SK-N-SH (cell line): ENCODE results near the gene KCNJ9. TPM values are rescaled to one million over a fixed set of nuclear protein-coding genes. Genes with fewer than 3 reads are reported as not detected.

Experiments
- CTCF ChIA-PET: fragments of 300-600, 350-600 bp; formaldehyde crosslinking; extraction: SDS; loops from one replicate; lab custom pipeline; 2021; lab: Yijun Ruan, JAX
- POLR2A ChIA-PET: fragments of 350-600 bp; sonication (Branson Sonifier 250); formaldehyde crosslinking; extraction: SDS; loops from one replicate; lab custom pipeline; 2020; ENCODE audit warnings: antibody characterized with exemption, inconsistent platforms; lab: Yijun Ruan, JAX
- DNase-seq: peaks from one replicate; pipeline ENCODE4 v3.0.0; 2012
- H2AFZ ChIP-seq: fragments of 200-600 bp; sonication (generic); 2 replicates; pipeline ENCODE4 v1.8.1; 2016; ENCODE audit warnings: antibody characterized with exemption, mild to moderate bottlenecking, low read depth
- H3F3A ChIP-seq: fragments of 200-600 bp; sonication (generic); replicated peaks from 2 replicates; pipeline ENCODE3; 2016; ENCODE audit warnings: antibody characterized with exemption, mild to moderate bottlenecking; ENCODE audit not compliant: insufficient read depth
- H3K27ac ChIP-seq, 2 experiments: fragments of 200-500 bp in 1 of 2; fragments of 200-600 bp in 1 of 2; sonication (Bioruptor generic) in 1 of 2; sonication (generic), shearing (Covaris generic) in 1 of 2; 2 replicates each; pipeline versions ENCODE4 v1.5.1 to v1.6.1; 2014 to 2016; ENCODE audit warnings: low read depth in 2 of 2, inconsistent platforms in 1 of 2, low read length in 1 of 2, mild to moderate bottlenecking in 1 of 2, mixed read lengths in 1 of 2
- H3K27me3 ChIP-seq: fragments of 200-600 bp; sonication (generic), shearing (Covaris generic); 2 replicates; pipeline ENCODE4 v1.6.1; 2016; ENCODE audit warnings: mixed run types; ENCODE audit not compliant: insufficient read depth
- H3K36me3 ChIP-seq, 2 experiments: fragments of 200-500 bp in 1 of 2; fragments of 200-600 bp in 1 of 2; sonication (Bioruptor generic) in 1 of 2; sonication (generic) in 1 of 2; replicated peaks in 1 of 2; 2 replicates each; pipeline versions ENCODE3 to v1.5.1; 2014 to 2016; ENCODE audit warnings: low read length in 1 of 2, mild to moderate bottlenecking in 1 of 2; ENCODE audit not compliant: insufficient read depth in 2 of 2, control insufficient read depth in 1 of 2
- H3K4me1 ChIP-seq, 2 experiments: fragments of 200-500 bp in 1 of 2; fragments of 200-600 bp in 1 of 2; sonication (Bioruptor generic) in 1 of 2; sonication (generic), shearing (Covaris generic) in 1 of 2; 2 replicates each; pipeline versions ENCODE4 v1.5.1 to v1.6.1; 2014 to 2016; ENCODE audit warnings: low read depth in 1 of 2, low read length in 1 of 2, mixed run types in 1 of 2; ENCODE audit not compliant: insufficient read depth in 2 of 2, control insufficient read depth in 1 of 2
- H3K4me2 ChIP-seq: fragments of 200-600 bp; sonication (generic), shearing (Covaris generic); 2 replicates; pipeline ENCODE4 v1.6.1; 2017; ENCODE audit warnings: mixed run types
- H3K4me3 ChIP-seq, 2 experiments: fragments of 200-500 bp in 1 of 2; fragments of 200-600 bp in 1 of 2; sonication (Bioruptor generic) in 1 of 2; sonication (generic), shearing (Covaris generic) in 1 of 2; 2 replicates each; pipeline versions ENCODE4 v1.5.1 to v1.8.1; 2014 to 2016; ENCODE audit warnings: low read depth in 2 of 2, inconsistent platforms in 1 of 2, low read length in 1 of 2, mild to moderate bottlenecking in 1 of 2, mixed read lengths in 1 of 2, moderate library complexity in 1 of 2
- H3K79me2 ChIP-seq: fragments of 200-600 bp; sonication (generic); 2 replicates; pipeline ENCODE4 v1.8.1; 2017; ENCODE audit warnings: mild to moderate bottlenecking; ENCODE audit not compliant: insufficient read depth
- H3K9ac ChIP-seq: fragments of 200-600 bp; sonication (generic); 2 replicates; pipeline ENCODE4 v1.6.1; 2017; ENCODE audit warnings: mixed run types
- H3K9me2 ChIP-seq: fragments of 200-600 bp; sonication (generic); 2 replicates; pipeline ENCODE4 v1.6.1; 2017; ENCODE audit warnings: mixed run types
- H3K9me3 ChIP-seq: fragments of 200-600 bp; sonication (generic); 2 replicates; pipeline ENCODE4 v1.6.1; 2017; ENCODE audit warnings: mixed run types, mild to moderate bottlenecking, moderate library complexity
- H4K20me1 ChIP-seq: fragments of 200-600 bp; sonication (generic); 2 replicates; pipeline ENCODE4 v1.6.1; 2017; ENCODE audit warnings: mild to moderate bottlenecking, mixed run types; ENCODE audit not compliant: insufficient read depth
- EP300 ChIP-seq, 2 experiments: IDR thresholded peaks; 2 replicates each; pipeline versions ENCODE4 v1.4.0 to v1.6.1; 2012; ENCODE audit warnings: borderline replicate concordance in 1 of 2, low read depth in 1 of 2, low read length in 1 of 2
- FOXJ3 ChIP-seq: sonication (generic); formaldehyde crosslinking; IDR thresholded peaks from 2 replicates; pipeline ENCODE4 v1.5.1; 2020; ENCODE audit warnings: mild to moderate bottlenecking, missing genetic modification reagents
- FOXM1 ChIP-seq: IDR thresholded peaks from 2 replicates; pipeline ENCODE4 v1.4.0; 2012; ENCODE audit warnings: low read depth, mild to moderate bottlenecking
- GATA2 ChIP-seq: sonication (generic); formaldehyde crosslinking; IDR thresholded peaks from 2 replicates; pipeline ENCODE4 v1.5.0; 2020; ENCODE audit warnings: mild to moderate bottlenecking, missing genetic modification reagents
- MEF2A ChIP-seq: IDR thresholded peaks from 2 replicates; pipeline ENCODE4 v1.4.0; 2012; ENCODE audit warnings: low read depth, borderline replicate concordance
- NFIC ChIP-seq: IDR thresholded peaks from 2 replicates; pipeline ENCODE4 v1.4.0; 2012; ENCODE audit warnings: borderline replicate concordance
- RFX5 ChIP-seq: IDR thresholded peaks from 2 replicates; pipeline ENCODE4 v1.6.1; 2012; ENCODE audit warnings: mild to moderate bottlenecking, improper control_type of control experiment, low read length
- SMC3 ChIP-seq: IDR thresholded peaks from 2 replicates; pipeline ENCODE4 v1.6.1; 2012; ENCODE audit warnings: low read depth, low read length, improper control_type of control experiment
- YY1 ChIP-seq: IDR thresholded peaks from 2 replicates; pipeline ENCODE4 v1.4.0; 2012; ENCODE audit warnings: low read depth, mild to moderate bottlenecking
- WGBS: methylation state at CpG from one replicate; pipeline ENCODE4 v1.1.6; 2017; ENCODE audit warnings: low lambda C conversion rate; 5-methylcytosine and 5-hydroxymethylcytosine counted together
- polyA plus RNA-seq, 3 experiments: library from polyadenylated mRNA; depleted of rRNA; stranded (reverse); fragments of >200 nt; gene quantifications; 2 replicates each; pipeline ENCODE4 v1.2.3, GENCODE V29; 2012
- TF ChIP-seq, protein P1 (sequence below): IDR thresholded peaks from 2 replicates; pipeline ENCODE4 v1.4.0; 2012; ENCODE audit warnings: low read depth, borderline replicate concordance

Gene KCNJ9
- polyA plus RNA-seq, 1 of the 3 experiments (the other 2 are of a cell fraction) = 0.02 TPM

DNA sequence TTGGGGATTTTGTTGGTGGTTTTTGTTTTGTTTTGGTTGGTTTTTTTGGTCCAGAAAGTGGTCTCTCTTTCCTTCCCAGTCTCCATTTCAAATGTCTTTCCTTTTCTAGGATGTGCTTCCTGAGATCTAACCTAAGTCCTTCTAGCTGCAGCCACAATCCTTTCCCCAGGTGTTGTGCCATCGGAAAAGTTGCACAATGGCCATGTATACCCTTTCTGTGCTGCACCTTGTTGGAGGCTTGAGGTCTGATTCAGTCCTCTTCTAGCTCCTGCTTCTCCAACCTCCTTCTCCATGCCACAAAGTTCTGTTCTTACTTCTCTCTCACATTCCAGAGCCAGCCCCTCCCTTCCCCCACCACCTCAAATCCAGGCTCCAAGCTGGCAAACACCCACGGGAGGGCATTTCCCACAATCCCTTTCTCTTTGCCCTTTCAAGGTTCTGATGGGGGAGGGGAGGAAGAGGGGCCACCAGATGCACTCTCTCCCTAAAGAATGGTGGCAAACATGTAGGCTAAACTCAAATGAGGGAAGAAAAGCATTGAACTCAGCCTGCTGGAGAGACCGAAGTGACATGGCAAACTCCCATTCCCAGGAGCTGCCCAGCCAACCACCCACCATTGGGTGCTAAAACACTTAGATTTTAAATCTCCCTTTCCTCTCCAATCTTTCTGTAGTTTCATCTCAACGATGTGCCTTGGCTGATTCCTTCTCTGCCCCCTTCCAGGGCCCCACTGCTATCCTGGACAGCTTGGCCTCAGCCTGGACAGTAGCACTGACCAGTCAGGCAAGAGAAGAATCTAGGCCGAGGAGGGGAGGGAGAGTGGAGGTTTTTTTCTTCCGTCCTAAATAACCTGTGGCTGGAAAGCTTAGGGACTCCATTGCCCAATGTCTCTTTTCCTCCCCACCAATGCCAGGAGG is 14.3 kb upstream of the KCNJ9 start:
- Histone ChIP-seq H3F3A (no peaks in the 10 kb centered on the region), H3K4me1 (peaks cover 0 to 9% of the 10 kb centered on the region in 2 experiments; a peak in 1 of 4 replicates), H3K27me3 (peaks cover 59% of the 10 kb centered on the region), H3K79me2 (no peaks in the 10 kb centered on the region), H2AFZ (no peak overlapping the region), H3K9me3 (no peaks in the 10 kb centered on the region), H3K36me3 (no peaks in the 10 kb centered on the region), H3K4me2 (no peak overlapping the region), H3K9me2 (no peaks in the 10 kb centered on the region), H3K27ac (no peak overlapping the region), H3K9ac (no peak overlapping the region), H4K20me1 (no peaks in the 10 kb centered on the region), H3K4me3 (no peak overlapping the region)
- 48% methylated on average over 6 of the region's 6 CpGs for WGBS
- POLR2A ChIA-PET = no interaction called here
- DNase-seq = no peak
- CTCF ChIA-PET = interaction anchor here (1.0 to 10.7 kb wide), 11 partner anchors 10 to 185 kb away, joined by 3 to 74 read pairs (median 6); partner anchors contain the start of gene KCNJ9
- no peak for TF ChIP-seq RFX5

DNA sequence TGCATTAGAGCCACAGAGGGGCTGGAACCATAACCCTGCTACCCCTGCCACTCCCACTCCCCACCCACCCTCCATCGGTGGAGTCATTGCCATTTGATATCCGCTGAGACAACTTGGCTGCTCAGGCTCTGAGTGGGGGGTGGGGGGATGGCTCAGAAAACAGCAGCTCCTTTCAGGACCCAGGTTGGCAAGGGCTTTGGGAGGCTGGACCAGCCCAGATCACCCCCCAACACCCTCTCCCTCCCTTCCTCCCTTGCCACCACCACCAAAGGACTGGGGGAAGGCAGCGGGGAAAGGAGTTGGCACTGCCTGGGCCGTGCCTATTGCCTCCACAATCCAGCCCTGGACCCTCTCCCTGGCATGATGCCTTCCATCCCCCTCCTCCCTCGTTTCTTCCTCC is 13.1 kb upstream of the KCNJ9 start:
- DNase-seq = no peak
- Histone ChIP-seq H3K9me3 (no peaks in the 10 kb centered on the region), H4K20me1 (no peaks in the 10 kb centered on the region), H3K4me1 (peaks cover 0 to 9% of the 10 kb centered on the region in 2 experiments; a peak in 1 of 4 replicates), H3K4me2 (no peak overlapping the region), H3K9me2 (no peaks in the 10 kb centered on the region), H3K79me2 (no peaks in the 10 kb centered on the region), H3F3A (no peaks in the 10 kb centered on the region), H2AFZ (no peak overlapping the region), H3K4me3 (no peak overlapping the region), H3K27me3 (peaks cover 48% of the 10 kb centered on the region), H3K27ac (no peak overlapping the region), H3K9ac (no peak overlapping the region), H3K36me3 (no peaks in the 10 kb centered on the region)
- WGBS = 54% methylated on average over 5 of the region's 5 CpGs
- CTCF ChIA-PET = interaction anchor here (0.8 to 10.7 kb wide), 6 partner anchors 11 to 184 kb away, joined by 3 to 74 read pairs (median 5); partner anchors contain the start of gene KCNJ9
- TF ChIP-seq FOXM1 (no peak), EP300 (IDR thresholded peaks at IDR 0.05; ENCODE audit: borderline replicate concordance in 1 of 2, low read depth in 1 of 2, low read length in 1 of 2) (no peak), SMC3 (no peak), FOXJ3 (CRISPR knock-in tag) (no peak)
- POLR2A ChIA-PET = no interaction called here

DNA sequence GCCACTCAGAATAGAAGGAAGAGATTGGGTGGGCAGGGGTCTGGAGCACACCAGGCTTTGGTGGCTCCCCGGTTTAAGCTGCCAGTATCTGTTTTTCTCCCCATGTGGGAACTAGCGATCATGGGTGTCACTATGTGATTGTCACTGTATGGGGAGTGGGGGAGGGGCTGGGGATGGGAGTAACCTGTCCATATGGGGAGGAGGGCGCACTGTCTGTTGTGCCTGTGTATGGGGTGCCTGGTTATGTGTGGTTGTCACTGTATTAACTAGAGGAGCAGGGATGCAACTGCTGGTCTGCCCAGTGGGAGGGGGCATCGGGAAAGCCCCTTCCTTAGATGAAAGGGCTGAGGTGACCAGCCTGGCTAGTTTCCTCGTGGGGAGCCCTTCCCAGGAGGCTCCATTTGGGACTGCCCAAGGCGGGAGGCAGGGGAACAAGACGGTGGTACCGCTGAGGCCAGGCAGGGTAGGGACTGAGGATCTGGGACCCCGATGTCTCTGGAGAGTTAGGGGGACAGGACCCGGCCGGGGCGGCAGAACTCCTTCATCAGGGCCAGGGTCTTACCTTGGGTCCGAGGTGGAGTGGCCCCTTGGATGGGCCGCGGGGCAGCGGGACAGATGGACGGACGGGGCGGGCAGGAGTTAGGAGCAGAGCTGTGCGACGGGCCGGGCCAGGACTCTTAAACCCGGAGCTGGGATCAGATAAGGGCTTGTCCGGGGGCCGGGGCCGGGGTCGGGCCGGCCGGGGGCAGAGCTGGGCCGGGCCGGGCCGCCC is 11.7 kb upstream of the KCNJ9 start, which contains the start of gene KCNJ10:
Gene KCNJ10, minus strand, starts transcription at position 701 of the 772 bp plus-strand sequence. CDS start 27,628 bp downstream, outside the sequence.
- H3K9ac ChIP-seq = no peak within 1 kb of the TSS
- no peak within 1 kb of the TSS for H3K27ac ChIP-seq
- no peaks in the 10 kb centered on the region for H3K9me2 ChIP-seq
- H3K79me2 ChIP-seq = no peaks in the 10 kb centered on the region
- H3K9me3 ChIP-seq = no peaks in the 10 kb centered on the region
- no peaks in the 10 kb centered on the region for H3F3A ChIP-seq
- H3K36me3 ChIP-seq = no peaks in the 10 kb centered on the region
- DNase-seq = no peak
- 11% methylated on average over 25 of the region's 32 CpGs for WGBS
- TF ChIP-seq, protein P1, sequence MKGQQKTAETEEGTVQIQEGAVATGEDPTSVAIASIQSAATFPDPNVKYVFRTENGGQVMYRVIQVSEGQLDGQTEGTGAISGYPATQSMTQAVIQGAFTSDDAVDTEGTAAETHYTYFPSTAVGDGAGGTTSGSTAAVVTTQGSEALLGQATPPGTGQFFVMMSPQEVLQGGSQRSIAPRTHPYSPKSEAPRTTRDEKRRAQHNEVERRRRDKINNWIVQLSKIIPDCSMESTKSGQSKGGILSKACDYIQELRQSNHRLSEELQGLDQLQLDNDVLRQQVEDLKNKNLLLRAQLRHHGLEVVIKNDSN = no peak
- TF ChIP-seq GATA2 (CRISPR knock-in tag) (no peak), MEF2A (no peak), YY1 (no peak), NFIC (no peak)
- H3K4me3 ChIP-seq = peak within 1 kb of the TSS; percentile 52 to 68
- peaks cover 0 to 9% of the 10 kb centered on the region in 2 experiments; a peak in 1 of 4 replicates for H3K4me1 ChIP-seq
- H3K27me3 ChIP-seq = peaks cover 34% of the 10 kb centered on the region
- peak within 1 kb of the TSS; percentile 91 for H3K4me2 ChIP-seq
- no peaks in the 10 kb centered on the region for H4K20me1 ChIP-seq
- H2AFZ ChIP-seq = peak within 1 kb of the TSS; percentile 86
- ChIA-PET CTCF (interaction anchor here (0.6 to 14.2 kb wide), 7 partner anchors 9 to 183 kb away, joined by 3 to 163 read pairs (median 6); no protein-coding TSS in a partner anchor), POLR2A (interaction anchor here (0.5 to 1.1 kb wide), 3 partner anchors 17 to 139 kb away, joined by 3 read pairs; partner anchors contain the start of gene IGSF8)
